Astrocyte (in vitro differentiated cells and primary cell): Measurements from ENCODE around the gene RSAD1. TPM values are rescaled to one million over a fixed set of nuclear protein-coding genes. Genes with fewer than 3 reads are reported as not detected.

Source experiments
- DNase-seq: peaks from one replicate; pipeline ENCODE4 v3.0.0-alpha.2; 2010; ENCODE audit warnings: low read depth
- FAIRE-seq: peaks from 2 replicates; lab custom pipeline; 2011; peaks lifted over from hg19 to GRCh38; lab: Jason Lieb, UNC
- H2AFZ ChIP-seq: 2 replicates; pipeline ENCODE4 v1.6.0; 2012; ENCODE audit warnings: low read depth, low read length, inconsistent platforms
- H3K27ac ChIP-seq: 2 replicates; pipeline ENCODE4 v1.5.1; 2011; ENCODE audit warnings: low read depth, low read length, inconsistent platforms
- H3K27me3 ChIP-seq: 2 replicates; pipeline ENCODE4 v1.6.0; 2011; ENCODE audit warnings: low read length, inconsistent platforms; ENCODE audit not compliant: insufficient read depth
- H3K36me3 ChIP-seq: 2 replicates; pipeline ENCODE4 v1.5.1; 2011; ENCODE audit warnings: low read length, inconsistent platforms; ENCODE audit not compliant: insufficient read depth
- H3K4me1 ChIP-seq: 2 replicates; pipeline ENCODE4 v1.5.1; 2011; ENCODE audit warnings: low read length, inconsistent platforms; ENCODE audit not compliant: insufficient read depth
- H3K4me2 ChIP-seq: 2 replicates; pipeline ENCODE4 v1.6.0; 2012; ENCODE audit warnings: low read length, inconsistent platforms
- H3K4me3 ChIP-seq: 2 replicates; pipeline ENCODE4 v1.5.1; 2011; ENCODE audit warnings: low read depth, mild to moderate bottlenecking, low read length, inconsistent platforms; ENCODE audit not compliant: insufficient read depth
- H3K79me2 ChIP-seq: 2 replicates; pipeline ENCODE4 v1.6.0; 2012; ENCODE audit warnings: mild to moderate bottlenecking, low read length, inconsistent platforms; ENCODE audit not compliant: insufficient read depth
- H3K9ac ChIP-seq: 2 replicates; pipeline ENCODE4 v1.6.0; 2012; ENCODE audit warnings: mild to moderate bottlenecking, low read length, inconsistent platforms
- H3K9me3 ChIP-seq: 2 replicates; pipeline ENCODE4 v1.5.1; 2012; ENCODE audit warnings: low read depth, mild to moderate bottlenecking, low read length, inconsistent platforms; ENCODE audit not compliant: insufficient read depth
- H4K20me1 ChIP-seq: 2 replicates; pipeline ENCODE4 v1.6.0; 2012; ENCODE audit warnings: low read length, inconsistent platforms; ENCODE audit not compliant: insufficient read depth
- H3K27ac Mint-ChIP-seq: one replicate; pipeline ENCODE4 v1.8.0; 2021; ENCODE audit warnings: mild to moderate bottlenecking, mixed read lengths; ENCODE audit not compliant: unreplicated experiment
- H3K27me3 Mint-ChIP-seq: one replicate; pipeline ENCODE4 v1.8.0; 2021; ENCODE audit warnings: low read depth, mixed read lengths; ENCODE audit not compliant: unreplicated experiment
- H3K36me3 Mint-ChIP-seq: one replicate; pipeline ENCODE4 v1.8.0; 2021; ENCODE audit warnings: low read depth, mixed read lengths; ENCODE audit not compliant: unreplicated experiment
- H3K4me1 Mint-ChIP-seq: one replicate; pipeline ENCODE4 v1.8.0; 2021; ENCODE audit warnings: low read depth, mixed read lengths; ENCODE audit not compliant: unreplicated experiment
- H3K4me3 Mint-ChIP-seq: one replicate; pipeline ENCODE4 v1.8.0; 2021; ENCODE audit warnings: mild to moderate bottlenecking, moderate library complexity, mixed read lengths; ENCODE audit not compliant: unreplicated experiment
- H3K9me3 Mint-ChIP-seq: one replicate; pipeline ENCODE4 v1.8.0; 2021; ENCODE audit warnings: mild to moderate bottlenecking, mixed read lengths; ENCODE audit not compliant: unreplicated experiment
- EZH2 ChIP-seq: IDR thresholded peaks from 2 replicates; pipeline ENCODE4 v1.6.1; 2012; ENCODE audit warnings: mild to moderate bottlenecking, low read length, inconsistent platforms; ENCODE audit not compliant: insufficient read depth
- total RNA-seq: library from RNA; stranded (reverse); gene quantifications from 2 replicates; pipeline ENCODE4 v1.2.1, GENCODE V29; 2021
- TF ChIP-seq, protein P1 (sequence below): IDR thresholded peaks from 2 replicates; pipeline ENCODE4 v1.5.1; 2011; ENCODE audit warnings: low read depth, mild to moderate bottlenecking, inconsistent platforms, low read length, moderate library complexity; ENCODE audit not compliant: insufficient read depth

The RSAD1 gene
- total RNA-seq, 1 donor from 2014 or later = 18.8 TPM

DNA sequence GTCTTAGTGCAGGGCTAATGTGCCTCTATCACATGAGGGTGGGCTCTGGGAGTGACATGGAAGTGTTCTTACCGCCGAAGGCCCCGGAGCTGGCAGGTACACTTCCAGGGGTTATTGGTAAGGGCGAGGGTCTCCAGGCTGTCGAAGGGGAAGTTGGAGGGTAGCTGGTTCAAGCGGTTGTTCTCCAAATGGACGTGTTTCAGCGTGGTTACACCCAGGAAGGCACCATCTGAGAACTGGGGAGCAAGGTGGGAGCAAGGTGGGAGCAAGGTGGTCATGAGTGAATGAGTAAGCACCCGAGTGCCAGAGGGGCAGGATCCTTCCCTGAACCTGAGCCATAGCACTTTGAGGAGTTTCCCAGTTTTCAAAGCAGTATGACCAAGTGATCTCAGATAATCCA, 13.0 kb upstream of the RSAD1 start:
- Histone ChIP-seq H3K27me3 (peaks cover 12% of the 10 kb centered on the region), H3K4me1 (peaks cover 6% of the 10 kb centered on the region), H4K20me1 (peaks cover 5% of the 10 kb centered on the region), H3K4me2 (no peak overlapping the region), H2AFZ (no peak overlapping the region), H3K27ac (no peak overlapping the region), H3K79me2 (no peaks in the 10 kb centered on the region), H3K36me3 (no peaks in the 10 kb centered on the region), H3K9ac (no peak overlapping the region), H3K4me3 (no peak overlapping the region), H3K9me3 (no peaks in the 10 kb centered on the region)
- TF ChIP-seq EZH2 = no peak
- TF ChIP-seq, protein P1, sequence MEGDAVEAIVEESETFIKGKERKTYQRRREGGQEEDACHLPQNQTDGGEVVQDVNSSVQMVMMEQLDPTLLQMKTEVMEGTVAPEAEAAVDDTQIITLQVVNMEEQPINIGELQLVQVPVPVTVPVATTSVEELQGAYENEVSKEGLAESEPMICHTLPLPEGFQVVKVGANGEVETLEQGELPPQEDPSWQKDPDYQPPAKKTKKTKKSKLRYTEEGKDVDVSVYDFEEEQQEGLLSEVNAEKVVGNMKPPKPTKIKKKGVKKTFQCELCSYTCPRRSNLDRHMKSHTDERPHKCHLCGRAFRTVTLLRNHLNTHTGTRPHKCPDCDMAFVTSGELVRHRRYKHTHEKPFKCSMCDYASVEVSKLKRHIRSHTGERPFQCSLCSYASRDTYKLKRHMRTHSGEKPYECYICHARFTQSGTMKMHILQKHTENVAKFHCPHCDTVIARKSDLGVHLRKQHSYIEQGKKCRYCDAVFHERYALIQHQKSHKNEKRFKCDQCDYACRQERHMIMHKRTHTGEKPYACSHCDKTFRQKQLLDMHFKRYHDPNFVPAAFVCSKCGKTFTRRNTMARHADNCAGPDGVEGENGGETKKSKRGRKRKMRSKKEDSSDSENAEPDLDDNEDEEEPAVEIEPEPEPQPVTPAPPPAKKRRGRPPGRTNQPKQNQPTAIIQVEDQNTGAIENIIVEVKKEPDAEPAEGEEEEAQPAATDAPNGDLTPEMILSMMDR = no peak
- Mint-ChIP-seq H3K36me3 (peaks cover 27% of the 10 kb centered on the region), H3K27ac (no peak overlapping the region), H3K4me3 (no peak overlapping the region), H3K4me1 (no peaks in the 10 kb centered on the region), H3K27me3 (peaks cover 11% of the 10 kb centered on the region), H3K9me3 (peaks cover 4% of the 10 kb centered on the region)
- DNase-seq (no peak), FAIRE-seq (no peak)

- no peaks in the 10 kb centered on the region for H3K36me3 ChIP-seq
- no peaks in the 10 kb centered on the region for H3K4me1 Mint-ChIP-seq
- H3K4me3 ChIP-seq = no peak overlapping the region
- peaks cover 15% of the 10 kb centered on the region for H3K27me3 Mint-ChIP-seq
- H3K4me1 ChIP-seq = peaks cover 6% of the 10 kb centered on the region
- H3K27ac Mint-ChIP-seq = no peak overlapping the region
- H3K27me3 ChIP-seq = peaks cover 12% of the 10 kb centered on the region
- TF ChIP-seq EZH2 = no peak
- TF ChIP-seq, protein P1 = no peak
- peaks cover 29% of the 10 kb centered on the region for H3K36me3 Mint-ChIP-seq
- H3K9me3 ChIP-seq = no peaks in the 10 kb centered on the region
- DNase-seq (no peak), FAIRE-seq (no peak)
- peaks cover 5% of the 10 kb centered on the region for H4K20me1 ChIP-seq
- H3K4me2 ChIP-seq = no peak overlapping the region
- H3K4me3 Mint-ChIP-seq = no peak overlapping the region
- no peak overlapping the region for H2AFZ ChIP-seq
- peaks cover 4% of the 10 kb centered on the region for H3K9me3 Mint-ChIP-seq
- no peak overlapping the region for H3K27ac ChIP-seq
- no peak overlapping the region for H3K9ac ChIP-seq
- H3K79me2 ChIP-seq = no peaks in the 10 kb centered on the region
These were observed 12.1 kb upstream of the RSAD1 start for GRCh38 chr17:50466371-50467113.

GRCh38 chr17:50467114-50467854, 11.4 kb upstream of the RSAD1 start:
- Histone ChIP-seq H3K27me3 (peaks cover 12% of the 10 kb centered on the region), H3K4me1 (peaks cover 6% of the 10 kb centered on the region), H4K20me1 (peaks cover 5% of the 10 kb centered on the region), H3K4me2 (no peak overlapping the region), H3K27ac (no peak overlapping the region), H3K4me3 (no peak overlapping the region), H3K79me2 (no peaks in the 10 kb centered on the region), H3K36me3 (no peaks in the 10 kb centered on the region), H3K9ac (no peak overlapping the region), H3K9me3 (no peaks in the 10 kb centered on the region), H2AFZ (no peak overlapping the region)
- FAIRE-seq = no peak
- no peak for DNase-seq
- peaks cover 4% of the 10 kb centered on the region for H3K9me3 Mint-ChIP-seq
- no peak overlapping the region for H3K27ac Mint-ChIP-seq
- no peak overlapping the region for H3K4me3 Mint-ChIP-seq
- H3K4me1 Mint-ChIP-seq = no peaks in the 10 kb centered on the region
- peaks cover 27% of the 10 kb centered on the region for H3K36me3 Mint-ChIP-seq
- peaks cover 21% of the 10 kb centered on the region for H3K27me3 Mint-ChIP-seq
- TF ChIP-seq EZH2 = no peak
- TF ChIP-seq, protein P1 = no peak
